HepG2 (cell line): ENCODE measurements around the gene TOE1. TPM values are rescaled to one million over a fixed set of nuclear protein-coding genes. Genes with fewer than 3 reads are reported as not detected.

Experiments used
- ATAC-seq: fragments of 200-7000 bp; cut with Tn5 transposase; 3 replicates; pipeline ENCODE4 v1.9.1; 2020; ENCODE audit warnings: mild to moderate bottlenecking, moderate library complexity
- BruUV-seq: library from RNA; stranded (reverse); fragments of 400-500 nt; replicated peaks from 2 replicates; lab custom pipeline; 2021; lab: Mats Ljungman, UMichigan
- CTCF ChIA-PET: fragments of 300-600 bp; formaldehyde crosslinking; extraction: SDS; loops from one replicate; lab custom pipeline; 2021; ENCODE audit warnings: low total read pairs, inconsistent platforms, low intra/inter-chr PET ratio; lab: Yijun Ruan, JAX
- POLR2A ChIA-PET: fragments of 350-600 bp; sonication (Branson Sonifier 250); formaldehyde crosslinking; loops from one replicate; lab custom pipeline; 2020; ENCODE audit warnings: antibody characterized with exemption, inconsistent platforms; lab: Yijun Ruan, JAX
- DNase-seq: peaks from one replicate; pipeline ENCODE4 v3.0.0-alpha.2; 2015; ENCODE audit warnings: low spot score
- FAIRE-seq: peaks from 3 replicates; lab custom pipeline; 2011; peaks lifted over from hg19 to GRCh38; lab: Jason Lieb, UNC
- H2AFZ ChIP-seq: one replicate; pipeline ENCODE4 v1.6.1; 2011; ENCODE audit warnings: low read length, inconsistent platforms
- H3K27ac ChIP-seq: fragments of 300-600 bp; 3 replicates; pipeline ENCODE4 v1.8.0; 2011; ENCODE audit warnings: mixed run types, mild to moderate bottlenecking, mixed read lengths, low read length, inconsistent platforms; ENCODE audit not compliant: insufficient read depth; ENCODE audit errors: extremely low read length
- H3K27me3 ChIP-seq, 2 experiments: fragments of 200-600 bp in 1 of 2; 2 replicates in 1 of 2; 3 replicates in 1 of 2; pipeline versions ENCODE4 v1.6.0 to v1.8.0; 2011; ENCODE audit warnings: low read length in 2 of 2, mild to moderate bottlenecking in 2 of 2, moderate library complexity in 2 of 2, inconsistent platforms in 1 of 2; ENCODE audit not compliant: insufficient read depth in 2 of 2, control insufficient read depth in 1 of 2
- H3K36me3 ChIP-seq, 2 experiments: fragments of 200-600 bp in 1 of 2; replicated peaks in 1 of 2; 2 replicates in 1 of 2; 3 replicates in 1 of 2; pipeline versions ENCODE4 v1.5.1 to v1.8.0; 2011; ENCODE audit warnings: low read length in 2 of 2, inconsistent platforms in 1 of 2; ENCODE audit not compliant: insufficient read depth in 2 of 2, control insufficient read depth in 1 of 2
- H3K4me1 ChIP-seq: 2 replicates; pipeline ENCODE4 v1.5.1; 2012; ENCODE audit warnings: low read length, inconsistent platforms; ENCODE audit not compliant: insufficient read depth
- H3K4me2 ChIP-seq: 2 replicates; pipeline ENCODE4 v1.6.0; 2011; ENCODE audit warnings: low read depth, low read length, inconsistent platforms
- H3K4me3 ChIP-seq, 3 experiments: fragments of 200-600 bp in 1 of 3; sonication (generic), shearing (Covaris generic) in 1 of 3; replicated peaks in 1 of 3; 2 replicates each; pipeline ENCODE4 v1.5.1; 2011 to 2016; ENCODE audit warnings: low read length in 3 of 3, inconsistent platforms in 2 of 3, low read depth in 2 of 3, mild to moderate bottlenecking in 2 of 3, control low read depth in 1 of 3, mixed read lengths in 1 of 3; ENCODE audit not compliant: insufficient read depth in 1 of 3
- H3K79me2 ChIP-seq: one replicate; pipeline ENCODE4 v1.6.1; 2011; ENCODE audit warnings: low read length, inconsistent platforms; ENCODE audit not compliant: insufficient read depth
- H3K9ac ChIP-seq: 2 replicates; pipeline ENCODE4 v1.6.0; 2011; ENCODE audit warnings: mild to moderate bottlenecking, low read depth, low read length, inconsistent platforms; ENCODE audit not compliant: insufficient read depth
- H3K9me3 ChIP-seq: 2 replicates; pipeline ENCODE4 v1.5.1; 2012; ENCODE audit warnings: mild to moderate bottlenecking, low read length
- H4K20me1 ChIP-seq: 2 replicates; pipeline ENCODE4 v1.6.0; 2011; ENCODE audit warnings: inconsistent platforms, mild to moderate bottlenecking, low read length, moderate library complexity; ENCODE audit not compliant: insufficient read depth
- CCDC6 ChIP-seq: sonication (generic); formaldehyde crosslinking; IDR thresholded peaks from 2 replicates; pipeline ENCODE4 v1.8.1; 2022; ENCODE audit warnings: mild to moderate bottlenecking, missing genetic modification reagents, moderate library complexity
- FOXJ3 ChIP-seq: sonication (generic); formaldehyde crosslinking; IDR thresholded peaks from 2 replicates; pipeline ENCODE4 v1.4.0; 2020; ENCODE audit warnings: missing genetic modification reagents, mild to moderate bottlenecking, borderline replicate concordance
- FOXM1 ChIP-seq: sonication (generic); formaldehyde crosslinking; IDR thresholded peaks from 2 replicates; pipeline ENCODE4 v1.5.0; 2020; ENCODE audit warnings: missing genetic modification reagents
- HHEX ChIP-seq: IDR thresholded peaks from 2 replicates; pipeline ENCODE4 v1.6.1; 2016; ENCODE audit warnings: control low read depth
- JDP2 ChIP-seq: sonication (generic); formaldehyde crosslinking; IDR thresholded peaks from 2 replicates; pipeline ENCODE4 v1.8.1; 2022; ENCODE audit warnings: missing genetic modification reagents, borderline replicate concordance
- SNAPC5 ChIP-seq: sonication (generic); formaldehyde crosslinking; IDR thresholded peaks from 2 replicates; pipeline ENCODE4 v1.8.1; 2023; ENCODE audit warnings: mild to moderate bottlenecking, missing genetic modification reagents, borderline replicate concordance
- SRSF1 ChIP-seq: fragments of 200-400 bp; formaldehyde crosslinking; optimal IDR thresholded peaks from 2 replicates; pipeline ENCODE3; 2017; ENCODE audit warnings: mild to moderate bottlenecking, low read depth, low read length, moderate library complexity
- TEAD3 ChIP-seq: optimal IDR thresholded peaks from 2 replicates; pipeline ENCODE3; 2016; ENCODE audit warnings: borderline replicate concordance
- THYN1 ChIP-seq: sonication (generic); formaldehyde crosslinking; IDR thresholded peaks from 2 replicates; pipeline ENCODE4 v1.8.1; 2023; ENCODE audit warnings: low read depth, mild to moderate bottlenecking, moderate library complexity, missing genetic modification reagents, borderline replicate concordance
- ZMYM3 ChIP-seq: sonication (generic); formaldehyde crosslinking; IDR thresholded peaks from 2 replicates; pipeline ENCODE4 v1.5.1; 2020; ENCODE audit warnings: mild to moderate bottlenecking, missing genetic modification reagents
- ZNF17 ChIP-seq: sonication (generic); formaldehyde crosslinking; IDR thresholded peaks from 2 replicates; pipeline ENCODE4 v1.5.0; 2020; ENCODE audit warnings: mild to moderate bottlenecking, missing genetic modification reagents
- WGBS: methylation state at CpG from one replicate; pipeline ENCODE4 v1.1.6; 2017; ENCODE audit warnings: low lambda C conversion rate; 5-methylcytosine and 5-hydroxymethylcytosine counted together
- in situ Hi-C: cut with HindIII; loops from 2 replicates; pipeline ENCODE4 v1.10.0; 2017; ENCODE audit warnings: low pct_unique_long_range_greater_than_20kb; ENCODE audit not compliant: extremely low pct_ligation_motif_present
- intact Hi-C: fragments of 100-400 bp; cut with micrococcal nuclease; formaldehyde crosslinking; loops from one replicate; pipeline ENCODE4 v1.10.0; 2022; ENCODE audit not compliant: unreplicated experiment
- polyA plus RNA-seq, 8 experiments: library from polyadenylated mRNA; depleted of rRNA in 3 of 8; stranded (reverse) in 7 of 8; unstranded in 1 of 8; fragments of >200 nt; fragmentation: Illumina TruSeq in 4 of 8; extraction: Trizol in 4 of 8; gene quantifications; 2 replicates each; pipeline versions ENCODE4 v1.2.1 to v1.2.3, GENCODE V29; 2011 to 2016; ENCODE audit warnings: low read depth in 4 of 8, missing spikeins in 1 of 8, mixed read lengths in 1 of 8; ENCODE audit not compliant: insufficient read depth in 1 of 8
- total RNA-seq, 5 experiments: library from RNA; depleted of rRNA; stranded (reverse); fragments of >200 nt; fragmentation: Illumina TruSeq; extraction: Trizol; gene quantifications; 2 replicates each; pipeline ENCODE4 v1.2.3, GENCODE V29; 2016; ENCODE audit warnings: low read depth in 1 of 5
- TF ChIP-seq, protein P1 (sequence below): sonication (generic); formaldehyde crosslinking; IDR thresholded peaks from 2 replicates; pipeline ENCODE4; 2020; ENCODE audit warnings: missing genetic modification reagents, mild to moderate bottlenecking, borderline replicate concordance
- TF ChIP-seq, protein P2 (sequence below): sonication (generic); formaldehyde crosslinking; conservative IDR thresholded peaks from 2 replicates; pipeline ENCODE4 v1.8.0; 2022; ENCODE audit warnings: missing genetic modification reagents

TOE1 gene
- total and polyA plus RNA-seq, 2 of the 13 experiments (the other 11 are each of a cell fraction or from before 2014, with no cell fraction given), result 14.1 to 19.0 TPM

DNA sequence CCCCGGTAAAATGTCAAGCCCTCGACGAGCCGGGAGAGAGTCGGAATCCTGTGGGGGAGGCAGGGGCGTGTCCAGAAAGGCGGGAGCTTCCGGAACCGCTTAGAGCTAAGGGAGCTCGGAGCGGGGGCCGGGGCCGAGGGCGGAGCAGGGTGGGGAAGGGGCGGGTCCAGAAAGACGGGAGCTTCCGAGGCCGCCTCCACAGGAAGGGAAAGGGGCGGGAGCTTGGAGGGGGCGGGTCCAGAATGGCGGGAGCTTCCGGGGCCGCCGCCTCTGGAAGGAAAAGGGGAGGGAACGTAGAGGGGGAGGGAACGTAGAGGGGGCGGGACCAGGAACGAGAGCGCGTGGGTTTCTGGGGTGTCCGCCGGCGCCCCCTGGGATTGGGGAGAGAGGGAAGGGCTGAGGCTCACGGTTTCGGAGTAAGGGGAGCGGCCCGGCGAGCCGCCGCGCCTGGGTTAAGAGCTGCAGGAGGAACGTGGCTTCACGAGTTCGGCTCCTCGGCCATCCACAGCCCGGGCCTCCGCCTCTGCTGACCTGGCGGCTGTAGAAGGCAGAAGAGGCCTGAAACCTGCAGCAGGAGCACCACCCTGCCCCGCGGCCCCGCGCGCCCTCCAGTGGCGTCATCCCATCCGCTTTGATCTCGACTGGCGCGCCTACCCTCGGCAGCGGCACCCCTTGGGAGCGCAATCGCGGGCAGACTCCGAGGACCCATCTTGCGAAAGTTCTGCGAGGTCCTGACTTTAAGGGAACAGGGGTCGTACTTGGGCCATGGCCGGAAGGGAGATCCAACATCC, 36.3 kb upstream of the TOE1 start (continued):
- peak; percentile 23 for TF ChIP-seq SRSF1
- no peak for TF ChIP-seq JDP2 (CRISPR knock-in tag)
- peak; percentile 77; the same call in 1 of the 2 replicates for TF ChIP-seq CCDC6 (CRISPR knock-in tag)

GRCh38 chr1:45304311-45305081, 35.5 kb upstream of the TOE1 start:
- in situ Hi-C loops, result loop anchor here (5.0 to 10.0 kb wide), 3 partner anchors 188 to 470 kb away; partner anchors contain the start of genes HECTD3, TESK2 and UROD
- no peaks in the 10 kb centered on the region for H3K27me3 ChIP-seq
- intact Hi-C loops, result loop anchor here (1.0 to 10.0 kb wide), 4 partner anchors 35 to 480 kb away; partner anchors contain the start of gene UROD
- peak; percentile 49 for ATAC-seq
- H3K4me3 ChIP-seq, result peak overlapping the region; percentile 48 to 77 (median 75)
- H3K9ac ChIP-seq, result peak overlapping the region; percentile 81
- CTCF ChIA-PET, result interaction anchor here (0.9 to 3.0 kb wide), 4 partner anchors 189 to 292 kb away, joined by 3 to 13 read pairs (median 8); no protein-coding TSS in a partner anchor
- 2% methylated on average over 7 of the region's 15 CpGs for WGBS
- H3K9me3 ChIP-seq, result no peaks in the 10 kb centered on the region
- peak overlapping the region; percentile 86 for H3K4me2 ChIP-seq
- no peaks in the 10 kb centered on the region for H4K20me1 ChIP-seq
- POLR2A ChIA-PET, result interaction anchor here (0.7 to 10.2 kb wide), 7 partner anchors 10 to 485 kb away, joined by 4 to 231 read pairs (median 9); partner anchors contain the start of genes HECTD3, MUTYH, PRDX1 and TESK2
- H3K79me2 ChIP-seq, result no peaks in the 10 kb centered on the region
- no peaks in the 10 kb centered on the region for H3K36me3 ChIP-seq
- H3K27ac ChIP-seq, result peak overlapping the region; percentile 90
- no peak overlapping the region for H2AFZ ChIP-seq
- peaks cover 46% of the 10 kb centered on the region for H3K4me1 ChIP-seq
- FAIRE-seq, result no peak
- BruUV-seq, result no TSS peak
- DNase-seq, result peak; percentile 47
- TF ChIP-seq, protein P1, sequence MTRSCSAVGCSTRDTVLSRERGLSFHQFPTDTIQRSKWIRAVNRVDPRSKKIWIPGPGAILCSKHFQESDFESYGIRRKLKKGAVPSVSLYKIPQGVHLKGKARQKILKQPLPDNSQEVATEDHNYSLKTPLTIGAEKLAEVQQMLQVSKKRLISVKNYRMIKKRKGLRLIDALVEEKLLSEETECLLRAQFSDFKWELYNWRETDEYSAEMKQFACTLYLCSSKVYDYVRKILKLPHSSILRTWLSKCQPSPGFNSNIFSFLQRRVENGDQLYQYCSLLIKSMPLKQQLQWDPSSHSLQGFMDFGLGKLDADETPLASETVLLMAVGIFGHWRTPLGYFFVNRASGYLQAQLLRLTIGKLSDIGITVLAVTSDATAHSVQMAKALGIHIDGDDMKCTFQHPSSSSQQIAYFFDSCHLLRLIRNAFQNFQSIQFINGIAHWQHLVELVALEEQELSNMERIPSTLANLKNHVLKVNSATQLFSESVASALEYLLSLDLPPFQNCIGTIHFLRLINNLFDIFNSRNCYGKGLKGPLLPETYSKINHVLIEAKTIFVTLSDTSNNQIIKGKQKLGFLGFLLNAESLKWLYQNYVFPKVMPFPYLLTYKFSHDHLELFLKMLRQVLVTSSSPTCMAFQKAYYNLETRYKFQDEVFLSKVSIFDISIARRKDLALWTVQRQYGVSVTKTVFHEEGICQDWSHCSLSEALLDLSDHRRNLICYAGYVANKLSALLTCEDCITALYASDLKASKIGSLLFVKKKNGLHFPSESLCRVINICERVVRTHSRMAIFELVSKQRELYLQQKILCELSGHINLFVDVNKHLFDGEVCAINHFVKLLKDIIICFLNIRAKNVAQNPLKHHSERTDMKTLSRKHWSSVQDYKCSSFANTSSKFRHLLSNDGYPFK, result peak; percentile 61; the same call in 1 of the 2 replicates
- TF ChIP-seq, protein P2, sequence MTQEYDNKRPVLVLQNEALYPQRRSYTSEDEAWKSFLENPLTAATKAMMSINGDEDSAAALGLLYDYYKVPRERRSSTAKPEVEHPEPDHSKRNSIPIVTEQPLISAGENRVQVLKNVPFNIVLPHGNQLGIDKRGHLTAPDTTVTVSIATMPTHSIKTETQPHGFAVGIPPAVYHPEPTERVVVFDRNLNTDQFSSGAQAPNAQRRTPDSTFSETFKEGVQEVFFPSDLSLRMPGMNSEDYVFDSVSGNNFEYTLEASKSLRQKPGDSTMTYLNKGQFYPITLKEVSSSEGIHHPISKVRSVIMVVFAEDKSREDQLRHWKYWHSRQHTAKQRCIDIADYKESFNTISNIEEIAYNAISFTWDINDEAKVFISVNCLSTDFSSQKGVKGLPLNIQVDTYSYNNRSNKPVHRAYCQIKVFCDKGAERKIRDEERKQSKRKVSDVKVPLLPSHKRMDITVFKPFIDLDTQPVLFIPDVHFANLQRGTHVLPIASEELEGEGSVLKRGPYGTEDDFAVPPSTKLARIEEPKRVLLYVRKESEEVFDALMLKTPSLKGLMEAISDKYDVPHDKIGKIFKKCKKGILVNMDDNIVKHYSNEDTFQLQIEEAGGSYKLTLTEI (CRISPR knock-in tag), result no peak
- TF ChIP-seq FOXJ3 (CRISPR knock-in tag) (0 out of 2 replicates have a peak, but pooled peaks have one; percentile 10), SNAPC5 (CRISPR knock-in tag) (no peak), ZNF17 (CRISPR knock-in tag) (no peak), TEAD3 (CRISPR knock-in tag) (peak; percentile 32), THYN1 (CRISPR knock-in tag) (no peak), ZMYM3 (no peak), FOXM1 (CRISPR knock-in tag) (no peak), HHEX (CRISPR knock-in tag) (no peak)
